KMS-11 (cell line): Measurements from ENCODE around the gene CTNNA2.

Experiments
- H2AFZ ChIP-seq: fragments of 200-600 bp; sonication (generic); 2 replicates; pipeline ENCODE4 v1.6.1; 2016; ENCODE audit warnings: antibody characterized with exemption, mixed run types, low read depth
- H3K27ac ChIP-seq: fragments of 200-600 bp; sonication (generic); 2 replicates; pipeline ENCODE4 v1.6.1; 2016; ENCODE audit warnings: mild to moderate bottlenecking, mixed run types
- H3K27me3 ChIP-seq: fragments of 200-600 bp; sonication (generic); 2 replicates; pipeline ENCODE4 v1.6.1; 2017; ENCODE audit warnings: mild to moderate bottlenecking, low read depth, mixed run types, moderate library complexity; ENCODE audit not compliant: insufficient read depth
- H3K36me3 ChIP-seq: fragments of 200-600 bp; sonication (generic); 2 replicates; pipeline ENCODE4 v1.6.1; 2017; ENCODE audit warnings: mild to moderate bottlenecking, mixed run types; ENCODE audit not compliant: insufficient read depth
- H3K4me1 ChIP-seq: fragments of 200-600 bp; sonication (generic); 2 replicates; pipeline ENCODE4 v1.6.1; 2016; ENCODE audit warnings: mild to moderate bottlenecking, low read depth, mixed run types; ENCODE audit not compliant: poor library complexity, severe bottlenecking
- H3K4me2 ChIP-seq: fragments of 200-600 bp; sonication (generic); 2 replicates; pipeline ENCODE4 v1.7.0; 2016; ENCODE audit warnings: mild to moderate bottlenecking, mixed run types
- H3K4me3 ChIP-seq: fragments of 200-600 bp; sonication (generic); IDR thresholded peaks from 2 replicates; pipeline ENCODE4 v1.6.1; 2017; ENCODE audit warnings: low read depth, low read length, mixed read lengths; ENCODE audit not compliant: insufficient read depth
- H3K79me2 ChIP-seq: fragments of 200-600 bp; sonication (generic); 2 replicates; pipeline ENCODE4 v1.6.1; 2016; ENCODE audit warnings: low read depth, mixed run types; ENCODE audit not compliant: insufficient read depth
- H3K9ac ChIP-seq: fragments of 200-600 bp; sonication (generic); 2 replicates; pipeline ENCODE4 v1.6.1; 2016; ENCODE audit warnings: mild to moderate bottlenecking, mixed run types
- H4K20me1 ChIP-seq: fragments of 200-600 bp; sonication (generic); 2 replicates; pipeline ENCODE4 v1.6.1; 2016; ENCODE audit warnings: mild to moderate bottlenecking, mixed run types; ENCODE audit not compliant: insufficient read depth
- CTCF ChIP-seq: fragments of 200-600 bp; sonication (generic); conservative IDR thresholded peaks from 2 replicates; pipeline ENCODE4 v1.6.1; 2017; ENCODE audit warnings: low read depth, mild to moderate bottlenecking, antibody characterized with exemption, low read length, moderate library complexity, mixed read lengths

The CTNNA2 gene

GRCh38 chr2:80257450-80257849 lies 744.6 kb downstream of the CTNNA2 start:
- Histone ChIP-seq H4K20me1 (no peaks in the 10 kb centered on the region), H3K27me3 (no peaks in the 10 kb centered on the region), H3K9ac (no peak overlapping the region), H3K36me3 (no peaks in the 10 kb centered on the region), H3K4me2 (no peak overlapping the region), H3K79me2 (no peaks in the 10 kb centered on the region), H3K4me1 (no peaks in the 10 kb centered on the region), H2AFZ (no peak overlapping the region), H3K4me3 (no peak overlapping the region), H3K27ac (no peak overlapping the region)
- no peak for TF ChIP-seq CTCF

GRCh38 chr2:80258341-80258740 lies 745.5 kb downstream of the CTNNA2 start:
- Histone ChIP-seq H4K20me1 (no peaks in the 10 kb centered on the region), H3K27ac (no peak overlapping the region), H3K27me3 (no peaks in the 10 kb centered on the region), H3K4me2 (no peak overlapping the region), H3K4me1 (no peaks in the 10 kb centered on the region), H3K9ac (no peak overlapping the region), H2AFZ (no peak overlapping the region), H3K4me3 (no peak overlapping the region), H3K36me3 (no peaks in the 10 kb centered on the region), H3K79me2 (no peaks in the 10 kb centered on the region)
- no peak for TF ChIP-seq CTCF

GRCh38 chr2:80258793-80259192 lies 745.9 kb downstream of the CTNNA2 start:
- Histone ChIP-seq H3K27me3 (no peaks in the 10 kb centered on the region), H4K20me1 (no peaks in the 10 kb centered on the region), H3K4me1 (no peaks in the 10 kb centered on the region), H3K4me2 (no peak overlapping the region), H3K79me2 (no peaks in the 10 kb centered on the region), H3K9ac (no peak overlapping the region), H2AFZ (no peak overlapping the region), H3K27ac (no peak overlapping the region), H3K4me3 (no peak overlapping the region), H3K36me3 (no peaks in the 10 kb centered on the region)
- TF ChIP-seq CTCF = no peak

GRCh38 chr2:80259292-80259691 lies 746.4 kb downstream of the CTNNA2 start:
- no peak for TF ChIP-seq CTCF
- Histone ChIP-seq H4K20me1 (no peaks in the 10 kb centered on the region), H3K9ac (no peak overlapping the region), H3K27me3 (no peaks in the 10 kb centered on the region), H3K4me3 (no peak overlapping the region), H3K4me2 (no peak overlapping the region), H3K27ac (no peak overlapping the region), H3K36me3 (no peaks in the 10 kb centered on the region), H3K4me1 (no peaks in the 10 kb centered on the region), H2AFZ (no peak overlapping the region), H3K79me2 (no peaks in the 10 kb centered on the region)

- Histone ChIP-seq H3K4me3 (no peak overlapping the region), H3K27ac (no peak overlapping the region), H3K79me2 (no peaks in the 10 kb centered on the region), H3K9ac (no peak overlapping the region), H3K4me2 (no peak overlapping the region), H3K36me3 (no peaks in the 10 kb centered on the region), H2AFZ (no peak overlapping the region), H4K20me1 (no peaks in the 10 kb centered on the region), H3K27me3 (no peaks in the 10 kb centered on the region), H3K4me1 (no peaks in the 10 kb centered on the region)
- TF ChIP-seq CTCF = no peak
Observed at GRCh38 chr2:80266231-80266630, 753.4 kb downstream of the CTNNA2 start.
